ENCODE results near the gene C15orf62.

C15orf62 gene

GRCh38 chr15:40806672-40807027, 36.9 kb downstream of the C15orf62 start:
- peak overlapping the region; percentile 96 for H3K4me3 ChIP-seq (ENCODE audit: low read depth, low read length)
- no peak for TF ChIP-seq CTCF (IDR thresholded peaks at IDR 0.05; ENCODE audit: low read depth, low read length)

DNA sequence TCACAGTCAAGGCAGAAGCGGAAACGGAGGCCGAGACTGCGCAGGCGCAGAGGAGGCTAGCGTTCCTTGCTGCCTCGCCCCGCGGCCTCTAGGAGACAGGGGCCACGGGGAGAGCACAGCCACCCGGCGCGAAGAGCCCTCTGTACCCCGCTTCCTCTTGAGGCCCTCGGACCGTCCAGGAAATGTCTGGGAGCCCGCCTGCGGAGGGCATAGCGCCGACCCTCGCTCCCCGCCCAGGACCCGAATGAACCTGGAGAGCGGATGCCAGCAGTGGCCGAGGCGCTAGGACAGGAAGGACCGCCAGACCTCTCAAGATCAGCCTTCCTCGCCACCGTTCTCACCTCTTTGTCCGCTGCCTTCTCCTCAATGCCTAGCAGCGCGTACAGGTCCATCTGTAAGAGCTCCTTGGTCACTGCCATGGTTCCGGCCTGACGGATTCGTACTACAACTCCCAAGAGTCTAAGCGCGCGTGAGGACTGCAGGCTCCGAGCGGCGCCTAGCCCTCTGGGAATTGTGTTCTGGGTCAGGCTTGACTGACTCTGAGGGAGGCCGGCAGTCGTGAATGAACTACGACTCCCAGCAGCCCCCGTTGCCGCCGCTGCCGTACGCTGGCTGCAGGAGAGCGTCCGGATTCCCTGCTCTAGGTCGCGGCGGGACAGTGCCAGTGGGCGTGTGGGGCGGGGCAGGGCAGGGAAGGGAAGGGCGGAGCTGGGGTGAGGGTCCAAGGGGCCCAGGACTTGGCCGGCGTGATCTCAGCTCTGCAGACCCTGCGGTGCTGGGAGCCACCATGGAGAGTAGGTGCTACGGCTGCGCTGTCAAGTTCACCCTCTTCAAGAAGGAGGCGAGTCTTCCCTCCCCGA, 37.5 kb downstream of the C15orf62 start, which contains the start of the genes DNAJC17 and ZFYVE19:
DNAJC17 (minus strand) TSS at position 446 of the 860 bp plus-strand sequence; CDS start at position 419, 27 bp downstream.
ZFYVE19 (plus strand) TSS at position 62 of the 860 bp plus-strand sequence; CDS start at position 563, 501 bp downstream.
- peak within 1 kb of the TSS; percentile 96 for H3K4me3 ChIP-seq (ENCODE audit: low read depth, low read length)
- no peak for TF ChIP-seq CTCF (IDR thresholded peaks at IDR 0.05; ENCODE audit: low read depth, low read length)

DNA sequence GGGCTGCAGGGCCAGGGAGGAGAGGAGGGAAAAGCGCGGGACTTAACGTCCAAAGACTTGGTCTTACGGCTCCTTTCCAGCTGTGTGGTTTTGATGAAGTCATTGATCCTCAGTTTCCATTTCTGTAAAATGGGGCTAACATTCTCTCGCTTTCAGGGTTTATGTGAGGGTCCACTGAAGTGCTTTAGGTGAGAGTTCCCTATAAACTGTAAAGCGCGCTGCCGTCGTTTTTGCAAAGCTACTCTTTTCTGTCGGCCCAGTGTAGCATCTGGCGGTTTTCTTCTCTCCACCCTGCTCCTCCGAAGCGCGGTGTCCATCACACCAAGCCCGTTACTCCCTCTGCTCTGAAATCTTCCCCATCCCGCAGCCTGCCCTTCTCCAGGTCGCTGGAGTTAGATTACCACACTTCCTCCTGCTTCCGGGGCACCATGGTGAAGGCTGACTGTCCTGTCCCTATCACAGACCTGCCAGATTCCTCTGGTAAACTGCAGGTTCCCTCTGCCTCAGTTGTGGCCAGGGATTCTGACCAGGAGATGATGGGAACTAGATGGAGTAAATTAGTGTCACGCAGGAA, 38.2 kb downstream of the C15orf62 start:
- peak overlapping the region; percentile 96 for H3K4me3 ChIP-seq (ENCODE audit: low read depth, low read length)
- TF ChIP-seq CTCF (IDR thresholded peaks at IDR 0.05; ENCODE audit: low read depth, low read length), result no peak

DNA sequence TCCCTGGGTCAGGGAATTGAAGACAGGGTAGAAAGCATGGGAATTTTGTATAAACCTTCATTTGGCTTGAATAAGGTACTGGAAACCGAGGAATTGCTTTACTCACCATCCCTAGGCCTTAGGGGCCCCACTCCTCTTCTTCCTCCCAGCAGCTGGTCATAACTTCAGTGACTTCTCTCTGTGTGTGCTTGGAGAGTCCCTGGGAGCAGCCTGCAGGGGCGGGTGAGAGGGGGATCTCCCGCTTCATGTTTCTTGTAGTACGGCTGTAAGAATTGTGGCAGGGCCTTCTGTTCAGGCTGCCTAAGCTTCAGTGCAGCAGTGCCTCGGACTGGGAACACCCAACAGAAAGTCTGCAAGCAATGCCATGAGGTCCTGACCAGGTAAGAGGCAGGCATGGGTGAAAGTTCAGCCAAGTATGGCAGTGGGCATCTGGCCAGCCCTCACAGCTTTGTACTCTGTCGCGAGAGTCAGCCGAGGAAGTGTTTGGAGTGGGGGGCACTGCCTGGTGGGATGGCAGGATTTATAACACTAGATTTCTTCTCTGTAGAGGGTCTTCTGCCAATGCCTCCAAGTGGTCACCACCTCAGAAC, 39.2 kb downstream of the C15orf62 start:
- no peak overlapping the region for H3K4me3 ChIP-seq (ENCODE audit: low read depth, low read length)
- no peak for TF ChIP-seq CTCF (IDR thresholded peaks at IDR 0.05; ENCODE audit: low read depth, low read length)

- H3K4me3 ChIP-seq (ENCODE audit: low read depth, low read length), result no peak overlapping the region
- no peak for TF ChIP-seq CTCF (IDR thresholded peaks at IDR 0.05; ENCODE audit: low read depth, low read length)
Observed at GRCh38 chr15:40812721-40813425, 43.1 kb downstream of the C15orf62 start.

DNA sequence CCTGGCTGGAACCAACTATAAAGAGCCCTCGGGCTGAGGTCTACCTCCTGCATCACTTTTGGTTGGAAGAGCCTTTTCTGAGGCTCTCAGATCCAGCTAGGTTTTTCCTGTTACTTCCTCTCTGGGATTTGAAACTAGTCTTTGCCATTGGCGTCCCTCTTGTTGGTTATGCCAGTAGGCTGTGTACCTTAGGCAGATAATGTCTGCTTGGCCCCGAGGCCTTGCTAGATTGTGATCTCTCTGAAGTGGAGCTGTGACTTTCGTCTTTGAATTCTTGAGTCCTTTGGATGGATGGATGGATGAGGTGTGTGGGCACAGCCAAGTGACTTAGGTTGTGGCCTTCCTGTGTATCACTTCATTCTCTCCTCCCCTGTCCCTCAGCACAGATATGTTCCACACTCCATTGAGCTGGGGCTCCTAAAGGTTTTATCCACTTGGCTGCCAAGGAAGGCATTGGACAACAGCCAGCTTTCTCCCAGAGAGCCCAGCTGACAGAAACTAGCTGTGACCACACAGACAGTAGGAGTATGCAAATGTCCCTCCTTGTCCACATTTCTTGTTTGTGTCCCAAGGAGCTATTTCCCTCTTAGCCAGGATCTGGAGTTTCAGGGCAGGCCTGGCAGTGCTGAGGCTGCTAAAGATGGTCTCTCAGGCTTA, 45.4 kb downstream of the C15orf62 start:
- no peak for TF ChIP-seq CTCF (IDR thresholded peaks at IDR 0.05; ENCODE audit: low read depth, low read length)
- no peak overlapping the region for H3K4me3 ChIP-seq (ENCODE audit: low read depth, low read length)
